Neural progenitor cell (in vitro differentiated cells): ENCODE results near the gene DDX59. TPM values are rescaled to one million over a fixed set of nuclear protein-coding genes. Genes with fewer than 3 reads are reported as not detected.

Experiments used
- DNase-seq: peaks from one replicate; pipeline ENCODE4 v3.0.0-alpha.2; 2016; ENCODE audit warnings: low spot score
- H2AFZ ChIP-seq: fragments of 200-600 bp; sonication (generic); replicated peaks from 2 replicates; pipeline ENCODE4 v1.6.1; 2016; ENCODE audit warnings: antibody characterized with exemption
- H3F3A ChIP-seq: fragments of 200-600 bp; sonication (generic); 2 replicates; pipeline ENCODE4 v1.6.1; 2016; ENCODE audit warnings: antibody characterized with exemption, low read depth
- H3K27ac ChIP-seq: fragments of 200-600 bp; sonication (generic); 2 replicates; pipeline ENCODE4 v1.5.1; 2016; ENCODE audit warnings: mild to moderate bottlenecking
- H3K27me3 ChIP-seq: fragments of 200-600 bp; sonication (generic); 2 replicates; pipeline ENCODE4 v1.6.1; 2016; ENCODE audit warnings: mild to moderate bottlenecking, moderate library complexity
- H3K36me3 ChIP-seq: fragments of 200-600 bp; sonication (generic); 2 replicates; pipeline ENCODE4 v1.5.1; 2016
- H3K4me1 ChIP-seq: fragments of 200-600 bp; sonication (generic); 2 replicates; pipeline ENCODE4 v1.6.1; 2016; ENCODE audit warnings: mixed run types
- H3K4me2 ChIP-seq: fragments of 200-600 bp; sonication (generic); 2 replicates; pipeline ENCODE4 v1.6.1; 2016
- H3K4me3 ChIP-seq: fragments of 200-600 bp; sonication (generic); 2 replicates; pipeline ENCODE4 v1.5.1; 2016
- H3K79me2 ChIP-seq: fragments of 200-600 bp; sonication (generic); 2 replicates; pipeline ENCODE4 v1.6.1; 2016; ENCODE audit warnings: low read depth
- H3K9ac ChIP-seq: fragments of 200-600 bp; sonication (generic); 2 replicates; pipeline ENCODE4 v1.6.1; 2016
- H3K9me3 ChIP-seq: fragments of 200-600 bp; sonication (generic); 2 replicates; pipeline ENCODE4 v1.5.1; 2016; ENCODE audit warnings: low read depth
- H4K20me1 ChIP-seq: fragments of 200-600 bp; sonication (generic); 2 replicates; pipeline ENCODE4 v1.6.1; 2016; ENCODE audit warnings: low read depth
- H3K27ac Mint-ChIP-seq: 3 replicates; pipeline ENCODE4 v1.8.0; 2021; ENCODE audit warnings: mixed read lengths
- H3K27me3 Mint-ChIP-seq: 2 replicates; pipeline ENCODE4 v1.8.0; 2022; ENCODE audit warnings: low read depth, mild to moderate bottlenecking, inconsistent platforms, moderate library complexity, mixed read lengths; ENCODE audit not compliant: insufficient read depth
- H3K36me3 Mint-ChIP-seq: 3 replicates; pipeline ENCODE4 v1.8.0; 2021; ENCODE audit warnings: mixed read lengths
- H3K4me1 Mint-ChIP-seq: 3 replicates; pipeline ENCODE4 v1.8.0; 2021; ENCODE audit warnings: mixed read lengths
- H3K4me3 Mint-ChIP-seq: 3 replicates; pipeline ENCODE4 v1.8.0; 2021; ENCODE audit warnings: mild to moderate bottlenecking, moderate library complexity, mixed read lengths
- H3K9me3 Mint-ChIP-seq: 3 replicates; pipeline ENCODE4 v1.8.0; 2020; ENCODE audit warnings: mixed read lengths
- CTCF ChIP-seq: fragments of 200-600 bp; sonication (generic); IDR thresholded peaks from 2 replicates; pipeline ENCODE4 v1.5.1; 2017; ENCODE audit warnings: antibody characterized with exemption, mild to moderate bottlenecking
- EZH2 ChIP-seq: fragments of 200-600 bp; sonication (generic); IDR thresholded peaks from 2 replicates; pipeline ENCODE4 v1.6.1; 2017; ENCODE audit warnings: antibody characterized with exemption, mild to moderate bottlenecking, moderate library complexity
- EZH2phosphoT487 ChIP-seq: fragments of 200-600 bp; sonication (generic); IDR thresholded peaks from 2 replicates; pipeline ENCODE4 v1.6.1; 2017; ENCODE audit warnings: antibody characterized with exemption
- total RNA-seq: library from RNA; depleted of rRNA; stranded (reverse); fragments of >200 nt; gene quantifications from 2 replicates; pipeline ENCODE4 v1.2.3, GENCODE V29; 2015; ENCODE audit warnings: low replicate concordance

The DDX59 gene
- total RNA-seq, 1 donor from 2014 or later = 40.7 TPM

- no peak for TF ChIP-seq EZH2phosphoT487
- no peak for TF ChIP-seq EZH2
- no peak for TF ChIP-seq CTCF
- Mint-ChIP-seq H3K4me1 (no peaks in the 10 kb centered on the region), H3K27me3 (peaks cover 3% of the 10 kb centered on the region), H3K9me3 (no peaks in the 10 kb centered on the region), H3K36me3 (peaks cover 47% of the 10 kb centered on the region), H3K4me3 (no peak overlapping the region), H3K27ac (peak overlapping the region; percentile 38)
- Histone ChIP-seq H3K9ac (no peak overlapping the region), H2AFZ (no peak overlapping the region), H3K27ac (no peak overlapping the region), H3K79me2 (peaks cover 21% of the 10 kb centered on the region), H3K27me3 (no peaks in the 10 kb centered on the region), H3K36me3 (peaks cover 5% of the 10 kb centered on the region), H3K4me1 (no peaks in the 10 kb centered on the region), H3F3A (no peaks in the 10 kb centered on the region), H3K4me3 (no peak overlapping the region), H3K4me2 (no peak overlapping the region), H3K9me3 (no peaks in the 10 kb centered on the region), H4K20me1 (peaks cover 4% of the 10 kb centered on the region)
- DNase-seq = no peak
These were observed 9.0 kb downstream of the DDX59 start for GRCh38 chr1:200660719-200661118.

GRCh38 chr1:200659269-200659668, 10.4 kb downstream of the DDX59 start:
- Mint-ChIP-seq H3K27ac (no peak overlapping the region), H3K36me3 (peaks cover 46% of the 10 kb centered on the region), H3K4me1 (no peaks in the 10 kb centered on the region), H3K4me3 (no peak overlapping the region), H3K27me3 (peaks cover 3% of the 10 kb centered on the region), H3K9me3 (no peaks in the 10 kb centered on the region)
- Histone ChIP-seq H4K20me1 (peaks cover 4% of the 10 kb centered on the region), H3K9ac (no peak overlapping the region), H3K27ac (no peak overlapping the region), H3K4me2 (no peak overlapping the region), H3K36me3 (peaks cover 5% of the 10 kb centered on the region), H3K4me3 (no peak overlapping the region), H3K4me1 (no peaks in the 10 kb centered on the region), H2AFZ (no peak overlapping the region), H3K27me3 (no peaks in the 10 kb centered on the region), H3K9me3 (no peaks in the 10 kb centered on the region), H3K79me2 (peaks cover 14% of the 10 kb centered on the region), H3F3A (no peaks in the 10 kb centered on the region)
- TF ChIP-seq EZH2phosphoT487 = no peak
- TF ChIP-seq EZH2 = no peak
- no peak for TF ChIP-seq CTCF
- DNase-seq = no peak

GRCh38 chr1:200658037-200658818, 11.5 kb downstream of the DDX59 start:
- Histone ChIP-seq H3K27ac (no peak overlapping the region), H3K4me3 (no peak overlapping the region), H3K36me3 (peaks cover 5% of the 10 kb centered on the region), H4K20me1 (peaks cover 4% of the 10 kb centered on the region), H2AFZ (no peak overlapping the region), H3K79me2 (peaks cover 13% of the 10 kb centered on the region), H3F3A (no peaks in the 10 kb centered on the region), H3K27me3 (no peaks in the 10 kb centered on the region), H3K4me1 (no peaks in the 10 kb centered on the region), H3K9me3 (no peaks in the 10 kb centered on the region), H3K9ac (no peak overlapping the region), H3K4me2 (no peak overlapping the region)
- Mint-ChIP-seq H3K9me3 (no peaks in the 10 kb centered on the region), H3K4me1 (no peaks in the 10 kb centered on the region), H3K27ac (no peak overlapping the region), H3K36me3 (peaks cover 46% of the 10 kb centered on the region), H3K4me3 (no peak overlapping the region), H3K27me3 (peaks cover 3% of the 10 kb centered on the region)
- no peak for TF ChIP-seq CTCF
- no peak for TF ChIP-seq EZH2
- no peak for TF ChIP-seq EZH2phosphoT487
- no peak for DNase-seq
